Fibroblast of lung (primary cell): ENCODE results near the gene INF2. TPM values are rescaled to one million over a fixed set of nuclear protein-coding genes. Genes with fewer than 3 reads are reported as not detected.

ENCODE experiments used
- DNase-seq, 2 donors: peaks; one replicate each; pipeline versions ENCODE4 v3.0.0 to v3.0.0-alpha.2; 2010; ENCODE audit warnings: low read depth in 2 of 2
- H2AFZ ChIP-seq: 2 replicates; pipeline ENCODE4 v1.5.1; 2012; ENCODE audit warnings: low read length, control low read depth, inconsistent platforms
- H3K27ac ChIP-seq: 2 replicates; pipeline ENCODE4 v1.5.1; 2011; ENCODE audit warnings: low read length, control low read depth; ENCODE audit not compliant: insufficient read depth
- H3K27me3 ChIP-seq: 2 replicates; pipeline ENCODE4 v1.5.1; 2011; ENCODE audit warnings: mild to moderate bottlenecking, low read length; ENCODE audit not compliant: control insufficient read depth, insufficient read depth
- H3K36me3 ChIP-seq: 2 replicates; pipeline ENCODE4 v1.5.1; 2011; ENCODE audit warnings: low read length; ENCODE audit not compliant: control insufficient read depth, insufficient read depth
- H3K4me1 ChIP-seq: 2 replicates; pipeline ENCODE4 v1.5.1; 2011; ENCODE audit warnings: low read length; ENCODE audit not compliant: control insufficient read depth, insufficient read depth; ENCODE audit errors: extremely low read depth
- H3K4me2 ChIP-seq: 2 replicates; pipeline ENCODE4 v1.5.1; 2011; ENCODE audit warnings: low read length, control low read depth; ENCODE audit not compliant: insufficient read depth; ENCODE audit errors: extremely low read depth
- H3K4me3 ChIP-seq, 4 experiments: fragments of 200-600 bp in 1 of 4; sonication (generic) in 1 of 4; replicated peaks in 1 of 4; 2 replicates each; pipeline ENCODE4 v1.5.1; 2011 to 2016; ENCODE audit warnings: low read length in 4 of 4, low read depth in 3 of 4, mild to moderate bottlenecking in 3 of 4, control low read depth in 2 of 4, inconsistent platforms in 1 of 4, mixed read lengths in 1 of 4; ENCODE audit not compliant: insufficient read depth in 1 of 4; ENCODE audit errors: control extremely low read depth in 1 of 4
- H3K79me2 ChIP-seq: 2 replicates; pipeline ENCODE4 v1.5.1; 2012; ENCODE audit warnings: mild to moderate bottlenecking, low read length, inconsistent platforms; ENCODE audit not compliant: control insufficient read depth, insufficient read depth
- H3K9ac ChIP-seq: 2 replicates; pipeline ENCODE4 v1.5.1; 2011; ENCODE audit warnings: mild to moderate bottlenecking, low read length, control low read depth; ENCODE audit not compliant: insufficient read depth
- H3K9me3 ChIP-seq: 2 replicates; pipeline ENCODE4 v1.5.1; 2012; ENCODE audit warnings: low read depth, low read length; ENCODE audit not compliant: control insufficient read depth, insufficient read depth
- H4K20me1 ChIP-seq: 2 replicates; pipeline ENCODE4 v1.5.1; 2011; ENCODE audit warnings: low read length; ENCODE audit not compliant: control insufficient read depth, insufficient read depth; ENCODE audit errors: extremely low read depth
- EZH2 ChIP-seq: IDR thresholded peaks from 2 replicates; pipeline ENCODE4 v1.5.1; 2012; ENCODE audit warnings: low read length, control low read depth, mild to moderate bottlenecking; ENCODE audit errors: missing control alignments
- polyA plus RNA-seq, 2 donors: library from polyadenylated mRNA; depleted of rRNA in 1 of 2; stranded (reverse) in 1 of 2; unstranded in 1 of 2; fragments of >200 nt; gene quantifications; 2 replicates each; pipeline ENCODE4 v1.2.1, GENCODE V29; 2011 to 2012; ENCODE audit warnings: missing spikeins in 1 of 2
- total RNA-seq: library from RNA; depleted of rRNA; stranded (reverse); fragments of >200 nt; gene quantifications from 2 replicates; pipeline ENCODE4 v1.2.1, GENCODE V29; 2014
- TF ChIP-seq, protein P1 (sequence below), 2 donors: IDR thresholded peaks in 1 of 2; conservative IDR thresholded peaks in 1 of 2; 1 replicate in 1 of 2; 2 replicates in 1 of 2; pipeline ENCODE4 v1.5.1; 2011 to 2012; ENCODE audit warnings: low read length in 2 of 2, control low read depth in 1 of 2, inconsistent platforms in 1 of 2, low read depth in 1 of 2, mild to moderate bottlenecking in 1 of 2

The INF2 gene
- total and polyA plus RNA-seq, 2 donors (not counting 1 experiment from before 2014, with no cell fraction given) = 19.8 to 50.9 TPM

DNA sequence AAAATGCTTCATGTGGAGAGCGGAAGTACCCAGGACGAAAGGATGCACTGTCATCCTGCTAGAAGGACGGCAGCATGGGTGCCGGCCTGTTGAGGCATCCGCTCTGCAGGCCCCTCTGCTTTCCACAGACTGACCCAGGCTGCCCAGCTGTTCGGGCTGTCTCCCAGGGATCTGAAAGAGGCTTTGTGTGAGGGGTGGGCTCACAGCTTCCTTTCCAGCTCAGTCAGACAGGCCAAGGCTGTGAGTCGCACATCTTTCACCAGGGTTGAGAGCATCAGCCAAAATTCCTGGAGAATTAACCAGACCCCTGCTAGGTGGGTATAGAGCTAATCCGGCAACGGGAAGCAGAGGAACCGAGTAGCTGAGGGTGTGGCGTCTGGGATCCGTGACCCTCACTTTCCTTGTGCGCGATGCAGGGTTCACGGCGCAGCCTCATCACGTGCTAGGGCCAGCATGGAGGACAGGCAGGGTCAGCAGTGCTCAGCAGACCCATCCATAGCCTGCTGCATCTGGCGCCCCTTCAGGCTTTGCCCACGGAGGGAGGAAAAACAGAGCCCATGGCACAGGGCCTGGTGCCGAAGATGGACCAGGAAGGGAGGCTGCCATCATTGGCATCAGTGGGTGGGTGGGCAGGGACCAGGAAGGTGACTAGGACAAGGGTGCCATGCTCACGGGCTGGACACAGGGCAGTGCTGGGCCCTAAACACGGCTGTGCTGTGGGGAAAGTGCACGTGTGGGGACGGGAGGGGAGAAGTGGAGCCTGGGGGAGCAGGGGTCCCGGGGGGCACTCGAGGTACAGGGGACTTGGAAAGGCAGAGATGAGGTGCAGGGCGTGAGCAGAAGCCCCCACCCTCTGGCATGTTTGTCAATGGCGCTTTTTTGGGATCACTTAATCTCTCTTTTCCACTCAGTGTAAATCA lies 54.3 kb downstream of the INF2 start:
- no peak overlapping the region for H3K9ac ChIP-seq
- H3K79me2 ChIP-seq = no peaks in the 10 kb centered on the region
- no peak overlapping the region for H2AFZ ChIP-seq
- TF ChIP-seq, protein P1, sequence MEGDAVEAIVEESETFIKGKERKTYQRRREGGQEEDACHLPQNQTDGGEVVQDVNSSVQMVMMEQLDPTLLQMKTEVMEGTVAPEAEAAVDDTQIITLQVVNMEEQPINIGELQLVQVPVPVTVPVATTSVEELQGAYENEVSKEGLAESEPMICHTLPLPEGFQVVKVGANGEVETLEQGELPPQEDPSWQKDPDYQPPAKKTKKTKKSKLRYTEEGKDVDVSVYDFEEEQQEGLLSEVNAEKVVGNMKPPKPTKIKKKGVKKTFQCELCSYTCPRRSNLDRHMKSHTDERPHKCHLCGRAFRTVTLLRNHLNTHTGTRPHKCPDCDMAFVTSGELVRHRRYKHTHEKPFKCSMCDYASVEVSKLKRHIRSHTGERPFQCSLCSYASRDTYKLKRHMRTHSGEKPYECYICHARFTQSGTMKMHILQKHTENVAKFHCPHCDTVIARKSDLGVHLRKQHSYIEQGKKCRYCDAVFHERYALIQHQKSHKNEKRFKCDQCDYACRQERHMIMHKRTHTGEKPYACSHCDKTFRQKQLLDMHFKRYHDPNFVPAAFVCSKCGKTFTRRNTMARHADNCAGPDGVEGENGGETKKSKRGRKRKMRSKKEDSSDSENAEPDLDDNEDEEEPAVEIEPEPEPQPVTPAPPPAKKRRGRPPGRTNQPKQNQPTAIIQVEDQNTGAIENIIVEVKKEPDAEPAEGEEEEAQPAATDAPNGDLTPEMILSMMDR (conservative IDR thresholded peaks at IDR 0.05 in 1 of 2, IDR thresholded peaks at IDR 0.05 in 1 of 2; ENCODE audit: low read depth in 1 of 2, low read length in 2 of 2) = no peak
- no peak for TF ChIP-seq EZH2
- H3K4me1 ChIP-seq = peaks cover 11% of the 10 kb centered on the region
- no peaks in the 10 kb centered on the region for H3K9me3 ChIP-seq
- no peaks in the 10 kb centered on the region for H3K36me3 ChIP-seq
- H3K4me2 ChIP-seq = no peak overlapping the region
- no peak overlapping the region for H3K27ac ChIP-seq
- peak in 1 of 2 donors; percentile 27 for DNase-seq
- H3K4me3 ChIP-seq = no peak overlapping the region
- no peaks in the 10 kb centered on the region for H3K27me3 ChIP-seq
- H4K20me1 ChIP-seq = no peaks in the 10 kb centered on the region

DNA sequence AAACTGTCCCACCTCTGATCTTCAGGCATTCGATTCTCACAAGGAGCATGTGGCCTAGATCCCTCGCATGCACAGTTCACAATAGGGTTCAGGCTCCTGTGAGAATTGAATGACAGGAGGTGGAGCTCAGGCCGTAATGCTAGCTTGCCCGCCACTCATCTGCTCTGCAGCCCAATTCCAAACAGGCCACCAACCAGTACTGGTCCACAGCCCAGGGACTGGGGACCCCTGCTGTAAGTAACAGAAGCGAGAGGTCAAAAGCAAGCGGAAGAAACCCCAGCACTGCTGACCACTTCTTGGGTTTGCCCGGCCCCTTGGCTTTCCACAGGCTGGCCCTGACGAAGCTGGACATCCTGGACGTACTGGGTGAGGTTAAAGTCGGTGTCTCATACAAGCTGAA lies 55.1 kb downstream of the INF2 start:
- DNase-seq = no peak
- H3K4me3 ChIP-seq = no peak overlapping the region
- no peaks in the 10 kb centered on the region for H4K20me1 ChIP-seq
- no peaks in the 10 kb centered on the region for H3K79me2 ChIP-seq
- H3K36me3 ChIP-seq = no peaks in the 10 kb centered on the region
- peaks cover 18% of the 10 kb centered on the region for H3K4me1 ChIP-seq
- H2AFZ ChIP-seq = no peak overlapping the region
- H3K9ac ChIP-seq = no peak overlapping the region
- H3K9me3 ChIP-seq = no peaks in the 10 kb centered on the region
- no peak overlapping the region for H3K27ac ChIP-seq
- no peaks in the 10 kb centered on the region for H3K27me3 ChIP-seq
- H3K4me2 ChIP-seq = no peak overlapping the region
- TF ChIP-seq, protein P1 (conservative IDR thresholded peaks at IDR 0.05 in 1 of 2, IDR thresholded peaks at IDR 0.05 in 1 of 2; ENCODE audit: low read depth in 1 of 2, low read length in 2 of 2) = no peak
- TF ChIP-seq EZH2 = no peak

DNA sequence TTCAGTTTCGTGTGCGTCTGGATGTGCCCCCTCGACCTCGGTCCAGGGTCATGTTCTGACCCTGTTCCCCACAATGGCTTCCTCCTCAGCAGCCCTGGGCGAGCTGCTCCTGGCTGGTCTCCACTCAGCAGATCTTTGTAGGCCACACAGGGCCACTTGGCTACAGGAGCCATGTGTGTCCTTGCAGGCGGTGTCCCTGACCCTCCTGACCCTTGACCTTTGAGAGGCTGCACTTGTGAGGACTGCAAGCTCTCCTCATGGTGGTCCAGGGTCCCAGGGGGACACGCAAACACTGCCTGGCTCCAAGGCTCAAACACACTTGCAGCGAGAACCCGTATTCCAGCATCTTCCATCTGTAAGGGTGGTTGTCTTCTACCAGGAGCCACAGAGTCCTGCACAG lies 56.0 kb downstream of the INF2 start:
- H2AFZ ChIP-seq = no peak overlapping the region
- no peaks in the 10 kb centered on the region for H3K79me2 ChIP-seq
- DNase-seq = no peak
- H3K9me3 ChIP-seq = no peaks in the 10 kb centered on the region
- H4K20me1 ChIP-seq = no peaks in the 10 kb centered on the region
- H3K4me3 ChIP-seq = no peak overlapping the region
- no peaks in the 10 kb centered on the region for H3K27me3 ChIP-seq
- H3K4me2 ChIP-seq = no peak overlapping the region
- H3K36me3 ChIP-seq = no peaks in the 10 kb centered on the region
- no peak overlapping the region for H3K9ac ChIP-seq
- H3K27ac ChIP-seq = no peak overlapping the region
- TF ChIP-seq EZH2 = no peak
- TF ChIP-seq, protein P1 (conservative IDR thresholded peaks at IDR 0.05 in 1 of 2, IDR thresholded peaks at IDR 0.05 in 1 of 2; ENCODE audit: low read depth in 1 of 2, low read length in 2 of 2) = no peak
- peaks cover 27% of the 10 kb centered on the region for H3K4me1 ChIP-seq
